Endodermal cell (in vitro differentiated cells): Measurements from ENCODE around the gene PTPRN2. TPM values are rescaled to one million over a fixed set of nuclear protein-coding genes. Genes with fewer than 3 reads are reported as not detected.

ENCODE experiments used
- DNase-seq: peaks from one replicate; pipeline ENCODE4 v3.0.0-alpha.2; 2017
- H3K27ac ChIP-seq: 2 replicates; pipeline ENCODE4 v1.5.1; 2013; ENCODE audit warnings: mild to moderate bottlenecking, low read depth, low read length, moderate library complexity
- H3K27me3 ChIP-seq: 2 replicates; pipeline ENCODE4 v1.6.1; 2013; ENCODE audit warnings: mild to moderate bottlenecking, low read length, moderate library complexity; ENCODE audit not compliant: insufficient read depth, control insufficient read depth, poor library complexity, severe bottlenecking
- H3K36me3 ChIP-seq: 2 replicates; pipeline ENCODE4 v1.7.0; 2013; ENCODE audit warnings: mild to moderate bottlenecking, low read length, moderate library complexity; ENCODE audit not compliant: control insufficient read depth, insufficient read depth
- H3K4me1 ChIP-seq: one replicate; pipeline ENCODE4 v1.7.0; 2013; ENCODE audit warnings: low read length; ENCODE audit not compliant: control insufficient read depth, insufficient read depth
- H3K4me3 ChIP-seq: 2 replicates; pipeline ENCODE4 v1.5.1; 2013; ENCODE audit warnings: mild to moderate bottlenecking, low read length, moderate library complexity
- H3K9ac ChIP-seq: 2 replicates; pipeline ENCODE4 v1.6.1; 2013; ENCODE audit warnings: mild to moderate bottlenecking, low read length, moderate library complexity; ENCODE audit not compliant: poor library complexity, severe bottlenecking; ENCODE audit errors: extremely low read depth
- H3K9me3 ChIP-seq: 2 replicates; pipeline ENCODE4 v1.6.1; 2013; ENCODE audit warnings: mild to moderate bottlenecking, low read length, moderate library complexity; ENCODE audit not compliant: control insufficient read depth
- H3K27ac Mint-ChIP-seq: 2 replicates; pipeline ENCODE4 v1.8.0; 2020; ENCODE audit warnings: mixed read lengths
- H3K27me3 Mint-ChIP-seq: 2 replicates; pipeline ENCODE4 v1.8.0; 2021; ENCODE audit warnings: mild to moderate bottlenecking, mixed read lengths; ENCODE audit not compliant: insufficient read depth
- H3K36me3 Mint-ChIP-seq: 2 replicates; pipeline ENCODE4 v1.8.0; 2020; ENCODE audit warnings: low read depth, mixed read lengths
- H3K4me1 Mint-ChIP-seq: 2 replicates; pipeline ENCODE4 v1.8.0; 2020; ENCODE audit warnings: mixed read lengths
- H3K4me3 Mint-ChIP-seq: 2 replicates; pipeline ENCODE4 v1.8.0; 2020; ENCODE audit warnings: mild to moderate bottlenecking, moderate library complexity, mixed read lengths
- H3K9me3 Mint-ChIP-seq: 2 replicates; pipeline ENCODE4 v1.8.0; 2020; ENCODE audit warnings: mild to moderate bottlenecking, mixed read lengths
- WGBS, 2 experiments: methylation state at CpG; one replicate each; pipeline versions ENCODE4 v1.1.5 to v1.1.7; 2013; ENCODE audit warnings: missing lambda C conversion rate in 2 of 2, mixed read lengths in 1 of 2; ENCODE audit not compliant: insufficient coverage in 1 of 2, insufficient read length in 1 of 2; 5-methylcytosine and 5-hydroxymethylcytosine counted together
- total RNA-seq, 2 donors: library from RNA; stranded (reverse); fragmentation: NEBNext Ultra II Directional in 1 of 2; extraction: Animal tissue kit (Norgen Biotek cat#: 25700) in 1 of 2; gene quantifications; 2 replicates in 1 of 2; 3 replicates in 1 of 2; pipeline ENCODE4 v1.2.1, GENCODE V29; 2021
- TF ChIP-seq, protein P1 (sequence below): fragments of 200-600 bp; sonication (generic); conservative IDR thresholded peaks from 2 replicates; pipeline ENCODE4 v1.5.0; 2021; ENCODE audit warnings: antibody characterized with exemption, mild to moderate bottlenecking

Gene PTPRN2
- total RNA-seq, 2 donors from 2014 or later = 0.69 to 1.2 TPM

DNA sequence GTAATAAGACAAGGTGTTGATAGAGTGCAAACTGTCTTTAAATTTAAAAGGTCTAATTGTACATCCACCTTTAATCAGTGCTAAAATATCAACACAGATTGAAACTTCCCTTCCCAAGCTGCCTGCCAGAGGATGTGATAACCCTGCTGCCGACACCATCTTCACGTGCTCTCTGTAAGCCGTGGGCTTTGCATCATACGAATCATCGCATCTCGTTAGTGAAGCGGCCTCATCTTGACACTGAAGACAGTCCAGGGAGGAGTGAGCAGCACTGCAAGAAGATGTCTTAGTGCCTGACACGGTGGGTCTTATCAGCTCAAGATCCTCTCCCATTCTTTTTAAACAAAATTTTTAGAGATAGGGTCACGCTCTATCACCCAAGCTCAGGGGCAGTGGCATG, 518.8 kb downstream of the PTPRN2 start:
- H3K36me3 Mint-ChIP-seq = peaks cover 2% of the 10 kb centered on the region
- no peaks in the 10 kb centered on the region for H3K36me3 ChIP-seq
- WGBS, 2 experiments = 83 to 96% methylated on average over 8 to 9 of the region's 9 CpGs
- TF ChIP-seq, protein P1, sequence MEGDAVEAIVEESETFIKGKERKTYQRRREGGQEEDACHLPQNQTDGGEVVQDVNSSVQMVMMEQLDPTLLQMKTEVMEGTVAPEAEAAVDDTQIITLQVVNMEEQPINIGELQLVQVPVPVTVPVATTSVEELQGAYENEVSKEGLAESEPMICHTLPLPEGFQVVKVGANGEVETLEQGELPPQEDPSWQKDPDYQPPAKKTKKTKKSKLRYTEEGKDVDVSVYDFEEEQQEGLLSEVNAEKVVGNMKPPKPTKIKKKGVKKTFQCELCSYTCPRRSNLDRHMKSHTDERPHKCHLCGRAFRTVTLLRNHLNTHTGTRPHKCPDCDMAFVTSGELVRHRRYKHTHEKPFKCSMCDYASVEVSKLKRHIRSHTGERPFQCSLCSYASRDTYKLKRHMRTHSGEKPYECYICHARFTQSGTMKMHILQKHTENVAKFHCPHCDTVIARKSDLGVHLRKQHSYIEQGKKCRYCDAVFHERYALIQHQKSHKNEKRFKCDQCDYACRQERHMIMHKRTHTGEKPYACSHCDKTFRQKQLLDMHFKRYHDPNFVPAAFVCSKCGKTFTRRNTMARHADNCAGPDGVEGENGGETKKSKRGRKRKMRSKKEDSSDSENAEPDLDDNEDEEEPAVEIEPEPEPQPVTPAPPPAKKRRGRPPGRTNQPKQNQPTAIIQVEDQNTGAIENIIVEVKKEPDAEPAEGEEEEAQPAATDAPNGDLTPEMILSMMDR = no peak
- H3K4me1 Mint-ChIP-seq = no peaks in the 10 kb centered on the region
- H3K4me1 ChIP-seq = no peaks in the 10 kb centered on the region
- H3K9ac ChIP-seq = no peak overlapping the region
- H3K27ac Mint-ChIP-seq = no peak overlapping the region
- H3K4me3 Mint-ChIP-seq = no peak overlapping the region
- no peak for DNase-seq
- H3K4me3 ChIP-seq = no peak overlapping the region
- peaks cover 16% of the 10 kb centered on the region for H3K9me3 Mint-ChIP-seq
- no peaks in the 10 kb centered on the region for H3K27me3 ChIP-seq
- no peaks in the 10 kb centered on the region for H3K27me3 Mint-ChIP-seq
- H3K27ac ChIP-seq = no peak overlapping the region
- peaks cover 78% of the 10 kb centered on the region for H3K9me3 ChIP-seq

DNA sequence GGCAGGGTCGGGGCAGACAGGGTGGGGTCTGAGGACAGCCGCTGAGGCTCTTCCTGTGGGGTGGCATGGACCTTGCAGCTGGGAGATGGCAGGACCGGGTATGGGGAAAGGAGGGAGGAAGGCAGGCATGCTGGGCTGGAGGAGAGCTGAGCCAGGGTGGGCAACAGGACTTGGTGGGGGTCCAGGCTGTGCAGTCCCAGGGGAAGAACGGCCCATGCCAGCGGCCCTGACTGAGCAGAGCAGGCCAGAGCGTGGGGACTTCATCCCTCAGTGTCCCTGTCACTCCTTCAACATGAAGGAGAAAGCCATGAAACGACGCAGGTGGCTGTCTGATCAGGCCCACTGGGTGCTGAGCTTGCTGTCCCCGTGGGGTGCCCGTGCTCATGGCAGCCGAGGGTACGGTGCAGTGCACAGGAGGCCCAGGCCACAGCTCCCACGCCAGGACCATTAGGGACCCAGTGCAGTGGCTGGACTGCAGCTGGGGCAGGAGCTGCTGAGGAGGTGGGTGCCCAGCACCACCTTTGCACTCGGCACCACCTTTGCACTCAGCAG, 519.6 kb downstream of the PTPRN2 start:
- H3K9me3 Mint-ChIP-seq = peaks cover 24% of the 10 kb centered on the region
- H3K27ac Mint-ChIP-seq = no peak overlapping the region
- peaks cover 82% of the 10 kb centered on the region for H3K9me3 ChIP-seq
- no peak for DNase-seq
- no peaks in the 10 kb centered on the region for H3K27me3 Mint-ChIP-seq
- no peaks in the 10 kb centered on the region for H3K36me3 ChIP-seq
- no peaks in the 10 kb centered on the region for H3K4me1 Mint-ChIP-seq
- 84 to 85% methylated on average over 12 to 14 of the region's 14 CpGs for WGBS, 2 experiments
- peaks cover 2% of the 10 kb centered on the region for H3K36me3 Mint-ChIP-seq
- H3K4me3 Mint-ChIP-seq = no peak overlapping the region
- no peak overlapping the region for H3K4me3 ChIP-seq
- no peaks in the 10 kb centered on the region for H3K4me1 ChIP-seq
- no peaks in the 10 kb centered on the region for H3K27me3 ChIP-seq
- no peak overlapping the region for H3K27ac ChIP-seq
- TF ChIP-seq, protein P1 = no peak
- no peak overlapping the region for H3K9ac ChIP-seq

DNA sequence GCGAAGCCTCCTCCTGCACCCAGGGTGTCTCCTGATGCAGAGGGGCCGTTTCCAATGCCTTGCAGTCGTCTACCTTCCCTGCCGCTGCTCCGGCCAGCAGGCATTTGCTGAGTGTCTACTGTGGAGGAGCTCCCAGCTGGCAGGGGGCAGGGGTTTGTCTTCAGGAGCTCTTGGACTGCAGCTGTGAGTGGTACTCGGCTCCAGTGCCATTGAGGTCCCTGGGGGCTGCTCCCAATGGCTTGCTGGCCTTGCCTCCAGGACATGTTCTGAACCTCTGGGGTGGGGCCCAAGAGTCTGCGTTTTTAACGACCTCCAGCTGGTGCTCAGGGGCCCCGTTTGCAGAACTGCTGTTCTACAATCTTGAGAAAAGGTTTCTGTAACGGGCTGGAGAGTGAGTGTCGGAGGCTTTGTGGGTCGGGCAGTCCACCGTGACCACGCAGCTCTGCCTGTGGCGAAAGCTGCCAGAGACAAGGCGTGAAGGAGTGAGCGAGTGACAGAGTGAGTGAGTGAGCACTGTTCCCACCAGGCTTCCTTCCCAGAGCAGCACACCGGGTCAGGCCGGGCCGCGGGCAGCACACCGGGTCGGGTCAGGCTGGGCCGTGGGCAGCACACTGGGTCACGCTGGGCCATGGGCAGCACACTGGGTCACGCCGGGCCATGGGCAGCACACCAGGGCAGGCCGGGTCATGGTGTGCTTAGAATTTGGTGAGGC, 520.2 kb downstream of the PTPRN2 start:
- no peaks in the 10 kb centered on the region for H3K27me3 ChIP-seq
- H3K4me1 ChIP-seq = no peaks in the 10 kb centered on the region
- no peak for DNase-seq
- no peak overlapping the region for H3K27ac ChIP-seq
- H3K4me3 ChIP-seq = no peak overlapping the region
- peaks cover 76% of the 10 kb centered on the region for H3K9me3 ChIP-seq
- H3K27ac Mint-ChIP-seq = no peak overlapping the region
- 83 to 84% methylated on average over 15 to 28 of the region's 28 CpGs for WGBS, 2 experiments
- no peak overlapping the region for H3K9ac ChIP-seq
- no peak overlapping the region for H3K4me3 Mint-ChIP-seq
- no peaks in the 10 kb centered on the region for H3K27me3 Mint-ChIP-seq
- TF ChIP-seq, protein P1 = no peak
- H3K9me3 Mint-ChIP-seq = peaks cover 25% of the 10 kb centered on the region
- no peaks in the 10 kb centered on the region for H3K4me1 Mint-ChIP-seq
- peaks cover 2% of the 10 kb centered on the region for H3K36me3 Mint-ChIP-seq
- H3K36me3 ChIP-seq = no peaks in the 10 kb centered on the region
